Ramos (cell line): Measurements from ENCODE around the gene MAPT.

Experiments used
- in situ Hi-C: fragments of 300-500 bp; cut with MboI; formaldehyde crosslinking; loops from one replicate; pipeline ENCODE4 v1.14.3; 2022; ENCODE audit warnings: low sequenced_read_pairs; ENCODE audit not compliant: unreplicated experiment

The MAPT gene

DNA sequence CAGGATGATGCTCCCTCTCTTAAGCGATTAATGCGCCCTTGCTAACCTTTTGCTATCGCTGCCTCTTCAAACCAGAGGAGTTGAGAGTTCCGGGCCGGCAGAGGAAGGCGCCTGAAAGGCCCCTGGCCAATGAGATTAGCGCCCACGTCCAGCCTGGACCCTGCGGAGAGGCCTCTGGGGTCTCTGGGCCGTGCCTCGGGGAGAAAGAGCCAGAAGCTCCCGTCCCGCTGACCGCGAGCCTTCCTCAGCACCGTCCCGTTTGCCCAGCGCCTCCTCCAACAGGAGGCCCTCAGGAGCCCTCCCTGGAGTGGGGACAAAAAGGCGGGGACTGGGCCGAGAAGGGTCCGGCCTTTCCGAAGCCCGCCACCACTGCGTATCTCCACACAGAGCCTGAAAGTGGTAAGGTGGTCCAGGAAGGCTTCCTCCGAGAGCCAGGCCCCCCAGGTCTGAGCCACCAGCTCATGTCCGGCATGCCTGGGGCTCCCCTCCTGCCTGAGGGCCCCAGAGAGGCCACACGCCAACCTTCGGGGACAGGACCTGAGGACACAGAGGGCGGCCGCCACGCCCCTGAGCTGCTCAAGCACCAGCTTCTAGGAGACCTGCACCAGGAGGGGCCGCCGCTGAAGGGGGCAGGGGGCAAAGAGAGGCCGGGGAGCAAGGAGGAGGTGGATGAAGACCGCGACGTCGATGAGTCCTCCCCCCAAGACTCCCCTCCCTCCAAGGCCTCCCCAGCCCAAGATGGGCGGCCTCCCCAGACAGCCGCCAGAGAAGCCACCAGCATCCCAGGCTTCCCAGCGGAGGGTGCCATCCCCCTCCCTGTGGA, 88.6 kb downstream of the MAPT start:
- in situ Hi-C loops = no loop called here

- in situ Hi-C loops = no loop called here
These were observed 89.4 kb downstream of the MAPT start for GRCh38 chr17:45983614-45984310.

DNA sequence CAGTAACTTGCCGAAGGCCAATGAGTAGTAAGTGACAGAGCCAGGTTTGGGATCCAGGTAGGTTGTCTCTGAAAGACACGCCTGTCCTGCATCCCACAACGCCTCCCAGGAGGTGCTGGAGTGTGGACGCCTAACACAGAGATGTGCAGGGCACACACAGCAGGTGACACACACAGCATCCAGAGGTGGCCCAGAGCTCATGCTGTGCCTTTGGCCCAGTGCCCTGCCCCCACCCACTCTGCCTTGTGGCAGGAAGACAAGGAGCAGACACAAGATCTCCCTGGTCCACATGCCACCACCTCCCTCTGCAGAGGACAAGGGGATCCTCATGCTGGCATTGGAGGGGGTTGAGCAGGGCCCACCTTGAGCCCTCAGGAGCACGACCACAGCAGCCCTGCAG, 90.0 kb downstream of the MAPT start:
- in situ Hi-C loops = no loop called here

DNA sequence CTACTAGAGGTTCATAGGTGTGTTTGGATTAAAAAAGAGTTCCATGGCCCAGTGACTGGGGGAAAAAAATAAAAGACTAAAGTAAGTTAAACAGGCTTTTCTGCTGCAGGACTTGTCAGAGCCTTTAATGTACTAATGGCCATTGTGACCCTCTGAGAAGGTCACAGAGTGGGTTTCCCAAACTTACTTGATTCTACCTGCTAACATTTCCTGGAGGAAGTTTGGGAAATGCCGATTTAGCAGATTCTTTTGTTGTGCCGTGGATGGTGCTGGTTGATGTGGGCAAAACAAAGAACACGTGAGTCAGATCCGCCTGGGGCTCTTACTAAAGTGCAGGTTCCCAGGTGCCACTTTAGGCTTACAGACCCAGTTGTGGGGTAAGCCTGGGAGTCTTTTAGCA, 91.1 kb downstream of the MAPT start:
- in situ Hi-C loops = no loop called here

- in situ Hi-C loops = no loop called here
These were observed 91.7 kb downstream of the MAPT start for GRCh38 chr17:45986056-45986455.

DNA sequence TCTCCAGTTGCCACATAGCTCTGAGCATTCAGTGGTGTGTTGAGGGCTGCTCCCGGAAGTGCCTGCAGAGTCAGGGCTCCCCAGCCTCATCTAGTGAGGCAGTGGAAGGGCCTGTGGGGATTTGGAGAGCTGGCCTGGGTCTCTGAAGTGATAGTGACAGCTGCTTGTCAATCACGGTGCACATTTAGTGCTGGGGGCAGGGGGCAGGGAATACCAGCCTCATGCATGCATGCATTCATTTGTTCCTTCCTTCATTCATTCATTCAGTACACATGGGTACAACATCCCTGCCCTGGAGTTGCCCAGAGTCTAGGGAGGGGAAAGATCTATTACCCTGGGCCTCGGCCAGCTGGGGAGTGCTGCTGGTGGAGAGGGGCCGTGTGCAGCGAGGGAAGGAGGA, 93.4 kb downstream of the MAPT start:
- in situ Hi-C loops = no loop called here

GRCh38 chr17:45989759-45990158, 95.4 kb downstream of the MAPT start:
- in situ Hi-C loops = no loop called here

DNA sequence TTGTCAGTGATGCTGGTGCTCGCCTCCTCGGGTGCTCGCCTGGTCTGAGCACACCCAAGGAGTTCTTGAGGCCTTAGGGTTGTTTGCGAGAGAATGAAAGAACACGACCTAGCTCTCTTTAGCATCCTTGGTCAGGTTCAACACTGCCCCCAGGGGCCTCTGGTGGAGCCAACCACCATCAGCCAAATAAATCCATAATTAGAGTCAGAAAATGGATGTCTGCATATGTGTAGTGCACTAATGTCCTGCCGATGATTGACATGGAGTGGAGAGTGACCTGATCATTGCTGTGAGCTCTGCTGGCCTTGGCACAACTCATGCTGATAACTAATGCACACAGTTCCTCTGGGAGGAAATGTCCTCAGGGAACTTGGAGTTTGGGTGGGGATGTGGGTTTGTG, 96.5 kb downstream of the MAPT start:
- in situ Hi-C loops = no loop called here

- in situ Hi-C loops = no loop called here
These were observed 97.0 kb downstream of the MAPT start for GRCh38 chr17:45991341-45991740.

DNA sequence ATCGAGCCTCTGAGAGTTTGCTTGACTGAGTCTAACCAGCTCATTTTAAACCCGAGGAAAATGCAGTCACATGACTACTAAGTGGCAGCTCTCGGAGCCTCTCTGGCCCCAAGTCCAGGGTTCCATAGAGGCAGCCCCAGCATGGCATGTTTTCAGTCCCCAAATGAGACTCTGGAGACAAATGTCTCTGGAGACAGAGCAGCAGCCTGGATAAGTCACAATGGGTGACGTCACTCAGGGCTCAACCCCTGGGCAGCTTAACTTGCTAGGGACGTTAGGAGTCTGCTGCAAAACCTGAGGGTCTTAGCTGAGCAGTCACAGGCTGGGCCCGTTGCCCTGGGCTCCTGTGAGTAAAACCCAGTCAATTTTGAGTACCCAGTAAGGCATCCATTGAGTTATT, 97.8 kb downstream of the MAPT start:
- in situ Hi-C loops = no loop called here

DNA sequence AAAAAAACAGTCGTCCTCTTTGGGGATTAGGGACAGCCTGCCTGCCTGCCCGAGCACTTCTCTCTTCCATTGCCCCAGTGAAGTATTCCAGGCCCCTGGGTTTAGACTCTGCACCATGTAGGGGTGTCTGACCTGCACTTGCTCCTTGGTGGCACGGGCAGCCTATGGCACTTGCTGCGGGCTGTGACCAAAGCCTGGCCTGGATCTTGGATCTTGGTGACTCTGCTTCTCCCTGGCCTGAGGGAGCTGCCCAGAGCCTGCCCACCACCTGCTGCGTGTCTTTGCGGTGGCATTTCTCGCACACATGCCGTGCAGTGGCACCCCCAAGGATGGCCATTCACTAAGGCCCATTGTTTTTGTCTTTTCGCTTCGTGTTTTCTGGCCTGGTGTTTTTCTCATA, 98.5 kb downstream of the MAPT start:
- in situ Hi-C loops = no loop called here

DNA sequence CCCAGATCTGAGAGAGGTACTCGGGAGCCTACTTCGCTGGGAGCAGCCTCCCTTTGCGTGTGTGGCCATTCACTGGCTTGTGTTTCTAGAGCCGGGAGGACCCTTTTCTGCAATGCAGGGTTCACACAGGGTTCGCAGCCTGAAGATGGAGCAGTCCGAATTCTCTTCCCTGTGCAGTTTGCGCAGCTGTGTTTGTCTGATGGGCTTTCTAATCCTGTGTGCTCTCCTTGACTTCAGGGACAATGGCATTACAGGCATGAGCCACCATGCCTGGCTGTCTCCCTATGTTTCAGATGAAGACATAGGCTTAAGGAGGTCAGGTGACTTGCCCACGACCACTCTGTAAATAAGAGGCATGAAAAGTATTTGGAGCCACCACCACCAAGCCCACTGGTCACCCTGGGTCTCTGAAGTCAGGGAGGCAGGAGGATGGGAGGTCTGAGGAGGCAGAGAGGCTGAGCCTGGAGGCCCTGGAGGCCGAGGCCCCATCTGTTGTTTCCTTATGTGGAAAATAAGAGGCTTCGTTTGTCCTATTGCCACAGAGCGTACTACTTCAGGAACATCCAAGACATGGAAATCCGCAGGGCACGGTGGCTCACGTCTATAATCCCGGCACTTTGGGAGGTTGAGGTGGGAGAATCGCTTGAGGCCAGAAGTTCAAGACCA, 99.7 kb downstream of the MAPT start:
- in situ Hi-C loops = no loop called here

GRCh38 chr17:45994987-45995386, 100.6 kb downstream of the MAPT start:
- in situ Hi-C loops = no loop called here

DNA sequence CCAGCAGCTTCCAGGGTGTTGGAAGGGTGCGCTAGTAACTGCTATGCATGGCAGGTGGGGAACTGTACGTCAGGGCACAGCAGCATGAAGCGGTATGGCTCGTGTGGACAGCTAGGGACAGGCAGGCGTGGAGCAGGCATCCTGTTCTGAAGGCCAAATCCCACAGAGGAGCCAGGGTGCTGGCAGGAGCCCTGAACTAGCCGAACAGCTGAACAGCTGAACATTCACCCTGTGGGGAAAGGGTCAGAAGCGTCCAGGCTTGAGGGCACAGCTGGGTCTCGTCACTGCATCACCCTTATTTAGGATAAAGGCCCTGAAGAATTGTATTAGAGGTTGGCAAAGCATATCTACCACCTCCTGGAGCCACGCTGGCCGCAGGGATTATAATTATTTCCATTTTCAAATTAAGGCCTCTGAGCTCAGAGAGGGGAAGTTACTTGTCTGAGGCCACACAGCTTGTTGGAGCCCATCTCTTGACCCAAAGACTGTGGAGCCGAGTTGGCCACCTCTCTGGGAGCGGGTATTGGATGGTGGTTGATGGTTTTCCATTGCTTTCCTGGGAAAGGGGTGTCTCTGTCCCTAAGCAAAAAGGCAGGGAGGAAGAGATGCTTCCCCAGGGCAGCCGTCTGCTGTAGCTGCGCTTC, 101.4 kb downstream of the MAPT start:
- in situ Hi-C loops = no loop called here

DNA sequence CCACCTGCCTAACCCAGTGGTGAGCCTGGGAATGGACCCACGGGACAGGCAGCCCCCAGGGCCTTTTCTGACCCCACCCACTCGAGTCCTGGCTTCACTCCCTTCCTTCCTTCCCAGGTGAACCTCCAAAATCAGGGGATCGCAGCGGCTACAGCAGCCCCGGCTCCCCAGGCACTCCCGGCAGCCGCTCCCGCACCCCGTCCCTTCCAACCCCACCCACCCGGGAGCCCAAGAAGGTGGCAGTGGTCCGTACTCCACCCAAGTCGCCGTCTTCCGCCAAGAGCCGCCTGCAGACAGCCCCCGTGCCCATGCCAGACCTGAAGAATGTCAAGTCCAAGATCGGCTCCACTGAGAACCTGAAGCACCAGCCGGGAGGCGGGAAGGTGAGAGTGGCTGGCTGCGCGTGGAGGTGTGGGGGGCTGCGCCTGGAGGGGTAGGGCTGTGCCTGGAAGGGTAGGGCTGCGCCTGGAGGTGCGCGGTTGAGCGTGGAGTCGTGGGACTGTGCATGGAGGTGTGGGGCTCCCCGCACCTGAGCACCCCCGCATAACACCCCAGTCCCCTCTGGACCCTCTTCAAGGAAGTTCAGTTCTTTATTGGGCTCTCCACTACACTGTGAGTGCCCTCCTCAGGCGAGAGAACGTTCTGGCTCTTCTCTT, 102.1 kb downstream of the MAPT start:
- in situ Hi-C loops = no loop called here

DNA sequence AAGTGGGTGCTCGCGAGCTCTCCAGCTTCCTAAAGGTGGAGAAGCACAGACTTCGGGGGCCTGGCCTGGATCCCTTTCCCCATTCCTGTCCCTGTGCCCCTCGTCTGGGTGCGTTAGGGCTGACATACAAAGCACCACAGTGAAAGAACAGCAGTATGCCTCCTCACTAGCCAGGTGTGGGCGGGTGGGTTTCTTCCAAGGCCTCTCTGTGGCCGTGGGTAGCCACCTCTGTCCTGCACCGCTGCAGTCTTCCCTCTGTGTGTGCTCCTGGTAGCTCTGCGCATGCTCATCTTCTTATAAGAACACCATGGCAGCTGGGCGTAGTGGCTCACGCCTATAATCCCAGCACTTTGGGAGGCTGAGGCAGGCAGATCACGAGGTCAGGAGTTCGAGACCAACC, 102.8 kb downstream of the MAPT start:
- in situ Hi-C loops = no loop called here

DNA sequence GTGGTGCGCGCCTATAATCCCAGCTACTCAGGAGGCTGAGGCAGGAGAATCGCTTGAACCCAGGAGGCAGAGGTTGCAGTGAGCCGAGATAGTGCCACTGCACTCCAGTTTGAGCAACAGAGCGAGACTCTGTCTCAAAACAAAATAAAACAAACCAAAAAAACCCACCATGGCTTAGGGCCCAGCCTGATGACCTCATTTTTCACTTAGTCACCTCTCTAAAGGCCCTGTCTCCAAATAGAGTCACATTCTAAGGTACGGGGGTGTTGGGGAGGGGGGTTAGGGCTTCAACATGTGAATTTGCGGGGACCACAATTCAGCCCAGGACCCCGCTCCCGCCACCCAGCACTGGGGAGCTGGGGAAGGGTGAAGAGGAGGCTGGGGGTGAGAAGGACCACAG, 103.3 kb downstream of the MAPT start:
- in situ Hi-C loops = no loop called here

GRCh38 chr17:45998987-45999899, 104.9 kb downstream of the MAPT start, which contains the start of gene STH:
Gene STH, plus strand, starts transcription at chr17:45999250. Its CDS starts 30 bp downstream, at chr17:45999280.
- in situ Hi-C loops = no loop called here

GRCh38 chr17:45999900-46000290, 105.5 kb downstream of the MAPT start:
- in situ Hi-C loops = loop anchor here (25.0 kb wide), 1 partner anchor 837 kb away; no protein-coding TSS in a partner anchor
